Mesenteric fat pad (tissue), 1 donor: ENCODE results near the gene ATP10B. TPM values are rescaled to one million over a fixed set of nuclear protein-coding genes. Genes with fewer than 3 reads are reported as not detected.

Source experiments
- DNase-seq: peaks from one replicate; pipeline ENCODE4 v3.0.0-alpha.2; 2020; ENCODE audit warnings: low spot score
- total RNA-seq: library from RNA; stranded (reverse); fragmentation: NEBNext Ultra II Directional; extraction: Animal tissue kit (Norgen Biotek cat#: 25700); gene quantifications from one replicate; pipeline ENCODE4 v1.2.1, GENCODE V29; 2021
- donor health status: DM: yes; HTN: yes; CAD: no.

ATP10B gene
- total RNA-seq, 1 donor from 2014 or later, result 0.42 TPM

DNA sequence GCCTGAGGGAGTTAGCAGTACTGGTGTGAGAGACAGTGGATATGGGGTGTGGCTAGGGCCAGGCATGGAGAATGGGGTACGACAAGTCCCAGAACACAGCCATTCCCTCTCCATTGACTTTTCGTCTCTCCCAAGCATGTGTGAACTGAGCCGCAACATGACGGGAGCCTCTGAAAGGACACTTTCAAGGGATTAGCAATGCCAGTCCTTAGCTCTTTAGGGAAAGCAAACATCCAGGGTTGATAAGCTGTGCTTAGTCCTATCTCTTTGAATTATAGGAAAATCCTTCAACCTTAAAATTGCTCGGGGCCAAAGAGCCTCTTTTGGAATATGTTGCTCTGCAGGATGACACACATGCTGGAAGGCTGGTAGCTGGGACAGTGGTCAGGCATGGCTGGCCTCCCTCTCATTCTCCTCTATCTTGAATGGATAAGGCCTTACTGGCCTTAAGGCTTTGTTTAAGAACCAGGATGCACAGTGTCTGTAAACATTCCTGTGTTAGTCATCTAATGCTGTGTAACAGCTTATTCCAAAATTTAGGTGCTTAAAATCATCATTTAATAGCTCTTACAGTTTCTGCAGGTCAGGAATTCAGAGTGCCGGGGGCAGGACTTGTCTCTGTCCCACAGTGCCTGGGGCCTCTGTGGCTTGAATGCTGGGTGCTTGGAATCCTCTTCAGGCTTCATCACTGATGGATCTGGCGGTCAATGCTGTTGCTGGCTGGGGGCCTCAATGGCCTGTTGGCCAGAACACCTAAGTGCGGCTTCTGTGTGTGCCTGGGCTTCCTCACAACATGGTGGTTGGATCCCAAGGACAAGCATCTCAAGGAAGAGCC lies 335.1 kb downstream of the ATP10B start:
- DNase-seq, result no peak

DNA sequence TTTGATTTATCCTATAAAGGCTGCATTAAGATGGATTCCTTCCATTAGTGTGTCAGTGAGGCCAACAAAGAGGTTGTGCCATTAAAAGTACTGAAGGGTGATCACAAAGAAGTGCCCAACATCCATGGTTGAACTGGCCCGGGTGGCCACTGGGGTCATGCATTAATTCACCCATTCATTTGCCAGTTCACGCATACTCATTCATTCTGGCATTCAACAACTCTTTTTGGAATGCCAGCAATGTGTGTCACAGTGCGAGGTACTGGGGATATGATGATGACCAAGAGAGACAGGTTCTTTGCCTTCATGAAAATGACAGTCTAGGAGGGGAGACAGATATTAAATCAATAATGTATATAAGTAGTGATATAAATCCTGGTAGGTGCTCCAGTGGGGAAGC lies 337.1 kb downstream of the ATP10B start:
- no peak for DNase-seq

DNA sequence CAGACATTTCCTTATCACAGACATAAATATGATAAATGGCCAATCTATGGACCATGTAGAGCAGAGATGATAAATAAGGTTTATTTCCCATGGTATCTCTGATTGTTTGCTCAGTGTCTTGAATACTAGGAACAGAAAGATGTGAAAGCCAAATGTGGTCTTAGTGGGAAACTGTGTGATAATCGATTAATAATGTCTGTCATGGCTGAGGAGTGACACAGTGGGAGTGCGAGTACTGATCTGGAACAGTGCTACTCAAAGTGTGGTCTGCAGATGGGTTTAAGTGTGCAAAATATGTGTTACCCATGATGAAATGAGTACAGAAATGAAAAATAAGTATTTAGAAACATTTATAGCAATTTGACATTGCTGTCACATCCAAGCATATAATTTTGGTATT lies 337.8 kb downstream of the ATP10B start:
- no peak for DNase-seq

DNA sequence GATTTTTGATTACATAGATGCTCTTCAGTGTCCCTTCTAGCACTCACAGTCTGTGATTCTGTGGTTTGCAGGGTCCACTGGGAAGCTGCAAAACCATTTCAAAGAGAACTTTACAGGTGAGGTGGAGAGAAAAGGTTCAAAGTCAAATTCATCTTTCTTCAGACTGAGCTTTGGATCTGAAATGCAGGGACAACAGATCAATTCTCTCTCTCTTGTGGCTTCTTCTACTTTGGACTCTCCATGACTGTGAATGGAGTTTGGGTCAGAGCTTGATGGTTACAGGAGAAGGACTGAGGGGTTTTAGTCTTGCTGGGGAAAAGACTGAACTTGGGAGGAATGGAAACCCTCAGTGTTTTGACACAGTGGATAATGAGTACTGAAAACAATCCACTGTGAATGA lies 338.5 kb downstream of the ATP10B start:
- no peak for DNase-seq
